ENCODE measurements around the gene JAZF1.

JAZF1 gene

DNA sequence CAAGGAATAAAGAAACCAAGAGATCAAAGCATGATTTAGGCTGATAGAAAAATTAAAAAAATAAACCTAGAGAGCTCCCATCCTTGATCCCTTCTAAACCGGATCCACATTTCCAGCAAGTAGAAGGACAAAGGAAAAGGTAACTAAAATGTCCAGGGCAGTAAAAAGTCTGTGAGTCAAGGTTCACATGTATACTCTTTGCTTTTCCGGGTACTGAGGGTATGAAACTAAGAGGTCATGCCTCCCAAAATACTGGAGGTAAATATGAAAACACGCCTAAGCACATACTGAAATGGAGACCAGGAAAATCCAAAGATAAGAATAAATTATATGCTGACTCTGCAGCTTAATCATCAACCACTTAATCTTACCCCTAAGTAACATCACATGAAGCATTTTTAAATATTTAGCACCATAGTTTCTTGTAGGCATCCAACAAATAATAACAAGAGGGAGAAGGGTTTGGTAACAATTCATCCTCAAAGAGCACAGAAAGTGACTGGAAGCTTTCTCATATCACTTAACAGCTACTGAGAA is 35.4 kb downstream of the JAZF1 start:
- Histone ChIP-seq H3K27ac (replicated peaks) (no peak overlapping the region), H3K4me3 (replicated peaks; ENCODE audit: insufficient read depth, low read length) (no peak overlapping the region), H3K27me3 (ENCODE audit: insufficient read depth, poor library complexity, severe bottlenecking) (no peaks in the 10 kb centered on the region)
- no peak for DNase-seq (ENCODE audit: low read depth in 1 of 2, low spot score in 1 of 2)
- TF ChIP-seq GABPA (IDR thresholded peaks at IDR 0.05; ENCODE audit: low read depth) (no peak), SPI1 (IDR thresholded peaks at IDR 0.05; ENCODE audit: borderline replicate concordance, low read depth) (no peak), POLR2AphosphoS5 (IDR thresholded peaks at IDR 0.05; ENCODE audit: low read depth) (no peak)
- TF ChIP-seq, protein P1, sequence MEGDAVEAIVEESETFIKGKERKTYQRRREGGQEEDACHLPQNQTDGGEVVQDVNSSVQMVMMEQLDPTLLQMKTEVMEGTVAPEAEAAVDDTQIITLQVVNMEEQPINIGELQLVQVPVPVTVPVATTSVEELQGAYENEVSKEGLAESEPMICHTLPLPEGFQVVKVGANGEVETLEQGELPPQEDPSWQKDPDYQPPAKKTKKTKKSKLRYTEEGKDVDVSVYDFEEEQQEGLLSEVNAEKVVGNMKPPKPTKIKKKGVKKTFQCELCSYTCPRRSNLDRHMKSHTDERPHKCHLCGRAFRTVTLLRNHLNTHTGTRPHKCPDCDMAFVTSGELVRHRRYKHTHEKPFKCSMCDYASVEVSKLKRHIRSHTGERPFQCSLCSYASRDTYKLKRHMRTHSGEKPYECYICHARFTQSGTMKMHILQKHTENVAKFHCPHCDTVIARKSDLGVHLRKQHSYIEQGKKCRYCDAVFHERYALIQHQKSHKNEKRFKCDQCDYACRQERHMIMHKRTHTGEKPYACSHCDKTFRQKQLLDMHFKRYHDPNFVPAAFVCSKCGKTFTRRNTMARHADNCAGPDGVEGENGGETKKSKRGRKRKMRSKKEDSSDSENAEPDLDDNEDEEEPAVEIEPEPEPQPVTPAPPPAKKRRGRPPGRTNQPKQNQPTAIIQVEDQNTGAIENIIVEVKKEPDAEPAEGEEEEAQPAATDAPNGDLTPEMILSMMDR (IDR thresholded peaks at IDR 0.05; ENCODE audit: insufficient read depth, low read length) = no peak
- TF ChIP-seq, protein P2, sequence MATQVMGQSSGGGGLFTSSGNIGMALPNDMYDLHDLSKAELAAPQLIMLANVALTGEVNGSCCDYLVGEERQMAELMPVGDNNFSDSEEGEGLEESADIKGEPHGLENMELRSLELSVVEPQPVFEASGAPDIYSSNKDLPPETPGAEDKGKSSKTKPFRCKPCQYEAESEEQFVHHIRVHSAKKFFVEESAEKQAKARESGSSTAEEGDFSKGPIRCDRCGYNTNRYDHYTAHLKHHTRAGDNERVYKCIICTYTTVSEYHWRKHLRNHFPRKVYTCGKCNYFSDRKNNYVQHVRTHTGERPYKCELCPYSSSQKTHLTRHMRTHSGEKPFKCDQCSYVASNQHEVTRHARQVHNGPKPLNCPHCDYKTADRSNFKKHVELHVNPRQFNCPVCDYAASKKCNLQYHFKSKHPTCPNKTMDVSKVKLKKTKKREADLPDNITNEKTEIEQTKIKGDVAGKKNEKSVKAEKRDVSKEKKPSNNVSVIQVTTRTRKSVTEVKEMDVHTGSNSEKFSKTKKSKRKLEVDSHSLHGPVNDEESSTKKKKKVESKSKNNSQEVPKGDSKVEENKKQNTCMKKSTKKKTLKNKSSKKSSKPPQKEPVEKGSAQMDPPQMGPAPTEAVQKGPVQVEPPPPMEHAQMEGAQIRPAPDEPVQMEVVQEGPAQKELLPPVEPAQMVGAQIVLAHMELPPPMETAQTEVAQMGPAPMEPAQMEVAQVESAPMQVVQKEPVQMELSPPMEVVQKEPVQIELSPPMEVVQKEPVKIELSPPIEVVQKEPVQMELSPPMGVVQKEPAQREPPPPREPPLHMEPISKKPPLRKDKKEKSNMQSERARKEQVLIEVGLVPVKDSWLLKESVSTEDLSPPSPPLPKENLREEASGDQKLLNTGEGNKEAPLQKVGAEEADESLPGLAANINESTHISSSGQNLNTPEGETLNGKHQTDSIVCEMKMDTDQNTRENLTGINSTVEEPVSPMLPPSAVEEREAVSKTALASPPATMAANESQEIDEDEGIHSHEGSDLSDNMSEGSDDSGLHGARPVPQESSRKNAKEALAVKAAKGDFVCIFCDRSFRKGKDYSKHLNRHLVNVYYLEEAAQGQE (IDR thresholded peaks at IDR 0.05; ENCODE audit: insufficient replicate concordance, low read depth) = no peak

DNA sequence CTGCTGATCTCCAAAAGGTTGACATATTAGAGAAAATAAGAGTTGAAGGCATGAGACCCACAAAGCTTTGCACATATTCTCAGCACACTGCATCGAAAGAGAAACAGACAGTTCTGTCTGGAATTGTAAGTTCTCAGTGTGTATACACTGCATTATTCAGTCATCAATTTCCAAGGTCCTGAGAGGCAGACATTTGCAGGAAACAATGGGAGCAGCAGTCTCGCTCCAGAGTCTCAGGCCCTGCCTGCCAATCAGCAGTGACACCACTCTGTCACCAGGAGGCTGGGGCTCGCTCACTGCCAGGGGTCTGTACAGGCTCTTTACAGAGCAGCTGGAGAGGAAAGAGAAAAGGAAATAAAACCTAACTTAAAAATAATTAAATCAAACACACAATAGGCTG is 36.3 kb downstream of the JAZF1 start:
- TF ChIP-seq POLR2AphosphoS5 (IDR thresholded peaks at IDR 0.05; ENCODE audit: low read depth) (no peak), SPI1 (IDR thresholded peaks at IDR 0.05; ENCODE audit: borderline replicate concordance, low read depth) (no peak), GABPA (IDR thresholded peaks at IDR 0.05; ENCODE audit: low read depth) (no peak)
- TF ChIP-seq, protein P2 (IDR thresholded peaks at IDR 0.05; ENCODE audit: insufficient replicate concordance, low read depth) = no peak
- TF ChIP-seq, protein P1 (IDR thresholded peaks at IDR 0.05; ENCODE audit: insufficient read depth, low read length) = no peak
- Histone ChIP-seq H3K27me3 (ENCODE audit: insufficient read depth, poor library complexity, severe bottlenecking) (no peaks in the 10 kb centered on the region), H3K27ac (replicated peaks) (no peak overlapping the region), H3K4me3 (replicated peaks; ENCODE audit: insufficient read depth, low read length) (no peak overlapping the region)
- no peak for DNase-seq (ENCODE audit: low read depth in 1 of 2, low spot score in 1 of 2)

DNA sequence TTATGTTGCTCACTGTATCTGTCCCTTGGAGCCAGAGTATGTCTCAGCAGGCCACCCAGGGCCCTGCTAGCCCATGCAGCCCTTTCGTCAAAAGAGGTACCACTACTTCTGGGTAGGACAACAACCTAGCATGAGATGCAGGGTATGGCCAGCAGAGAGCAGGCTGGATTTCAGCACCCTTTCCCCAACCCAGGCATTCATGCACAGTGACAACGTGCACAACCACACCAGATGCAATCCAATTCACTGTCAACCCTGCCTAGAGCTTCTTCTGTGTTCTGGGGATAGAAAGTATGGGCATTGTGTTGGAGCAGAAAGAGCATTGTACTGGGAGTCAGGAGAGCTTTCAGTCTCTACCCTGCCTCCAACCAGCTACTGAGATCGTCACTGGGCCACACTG is 37.9 kb downstream of the JAZF1 start:
- H3K27ac ChIP-seq (replicated peaks) = no peak overlapping the region
- TF ChIP-seq SPI1 (IDR thresholded peaks at IDR 0.05; ENCODE audit: borderline replicate concordance, low read depth) (no peak), POLR2AphosphoS5 (IDR thresholded peaks at IDR 0.05; ENCODE audit: low read depth) (no peak), GABPA (IDR thresholded peaks at IDR 0.05; ENCODE audit: low read depth) (no peak)
- TF ChIP-seq, protein P1 (IDR thresholded peaks at IDR 0.05; ENCODE audit: insufficient read depth, low read length) = no peak
- TF ChIP-seq, protein P2 (IDR thresholded peaks at IDR 0.05; ENCODE audit: insufficient replicate concordance, low read depth) = no peak
- no peak for DNase-seq (ENCODE audit: low read depth in 1 of 2, low spot score in 1 of 2)

More for the DNA sequence above, 37.9 kb downstream of the JAZF1 start:
- Histone ChIP-seq H3K27me3 (ENCODE audit: insufficient read depth, poor library complexity, severe bottlenecking) (no peaks in the 10 kb centered on the region), H3K4me3 (replicated peaks; ENCODE audit: insufficient read depth, low read length) (no peak overlapping the region)

Data from HL-60 (cell line).